HepG2 (cell line): Measurements from ENCODE around the gene LENEP. TPM values are rescaled to one million over a fixed set of nuclear protein-coding genes. Genes with fewer than 3 reads are reported as not detected.

Experiments
- BRD4 ChIP-seq: sonication (generic); formaldehyde crosslinking; IDR thresholded peaks from 2 replicates; pipeline ENCODE4 v1.4.0; 2020; ENCODE audit warnings: missing genetic modification reagents
- CAMTA2 ChIP-seq: sonication (generic); formaldehyde crosslinking; IDR thresholded peaks from 2 replicates; pipeline ENCODE4 v1.4.0; 2020; ENCODE audit warnings: mild to moderate bottlenecking, missing genetic modification reagents, borderline replicate concordance
- EHMT2 ChIP-seq: fragments of 200-600 bp; sonication (generic); IDR thresholded peaks from 2 replicates; pipeline ENCODE4 v1.7.0; 2017; ENCODE audit warnings: antibody characterized with exemption, low read depth, low read length, borderline replicate concordance
- FOSL1 ChIP-seq: sonication (generic); formaldehyde crosslinking; IDR thresholded peaks from 2 replicates; pipeline ENCODE4 v1.9.0; 2021; ENCODE audit warnings: missing genetic modification reagents, borderline replicate concordance
- MAF1 ChIP-seq: sonication (generic); formaldehyde crosslinking; IDR thresholded peaks from 2 replicates; pipeline ENCODE4 v1.5.0; 2020; ENCODE audit warnings: missing genetic modification reagents, borderline replicate concordance
- MAFG ChIP-seq: sonication (generic); formaldehyde crosslinking; IDR thresholded peaks from 2 replicates; pipeline ENCODE4 v1.5.1; 2020; ENCODE audit warnings: mild to moderate bottlenecking, missing genetic modification reagents
- MYC ChIP-seq: sonication (generic); formaldehyde crosslinking; IDR thresholded peaks from 2 replicates; pipeline ENCODE4 v1.9.0; 2021; ENCODE audit warnings: missing genetic modification reagents, borderline replicate concordance
- MYNN ChIP-seq: sonication (generic); formaldehyde crosslinking; IDR thresholded peaks from 2 replicates; pipeline ENCODE4 v1.4.0; 2020; ENCODE audit warnings: mild to moderate bottlenecking, low read depth, missing genetic modification reagents
- NFRKB ChIP-seq: fragments of 450-650 bp; IDR thresholded peaks from 2 replicates; pipeline ENCODE4 v1.6.1; 2017
- NPAS2 ChIP-seq: sonication (generic); formaldehyde crosslinking; IDR thresholded peaks from 2 replicates; pipeline ENCODE4 v1.8.0; 2022; ENCODE audit warnings: mild to moderate bottlenecking, missing genetic modification reagents, borderline replicate concordance
- NR2F6 ChIP-seq, 2 experiments: IDR thresholded peaks; 2 replicates each; pipeline ENCODE4 v1.6.1; 2016; ENCODE audit warnings: antibody characterized with exemption in 1 of 2, mild to moderate bottlenecking in 1 of 2
- PITX1 ChIP-seq: sonication (generic); formaldehyde crosslinking; IDR thresholded peaks from 2 replicates; pipeline ENCODE4 v1.5.1; 2020; ENCODE audit warnings: mild to moderate bottlenecking, missing genetic modification reagents
- SKI ChIP-seq: fragments of 450-650 bp; IDR thresholded peaks from one replicate; pipeline ENCODE4 v1.6.1; 2018; ENCODE audit warnings: mild to moderate bottlenecking; ENCODE audit not compliant: partially characterized antibody
- TGIF2 ChIP-seq: IDR thresholded peaks from 2 replicates; pipeline ENCODE4 v1.6.1; 2016; ENCODE audit warnings: control low read depth, missing compliant biosample characterization
- ZNF33A ChIP-seq: sonication (generic); formaldehyde crosslinking; IDR thresholded peaks from 2 replicates; pipeline ENCODE4 v1.5.1; 2020; ENCODE audit warnings: missing genetic modification reagents, mild to moderate bottlenecking, moderate library complexity, borderline replicate concordance
- ZNF558 ChIP-seq: sonication (generic); formaldehyde crosslinking; IDR thresholded peaks from 2 replicates; pipeline ENCODE4 v1.9.0; 2022; ENCODE audit warnings: mild to moderate bottlenecking, missing genetic modification reagents, borderline replicate concordance
- ZNF577 ChIP-seq: sonication (generic); formaldehyde crosslinking; IDR thresholded peaks from 2 replicates; pipeline ENCODE4 v1.4.0; 2020; ENCODE audit warnings: mild to moderate bottlenecking, low read depth, missing genetic modification reagents, borderline replicate concordance
- ZNF709 ChIP-seq: sonication (generic); formaldehyde crosslinking; IDR thresholded peaks from 2 replicates; pipeline ENCODE4 v1.5.0; 2020; ENCODE audit warnings: mild to moderate bottlenecking, missing genetic modification reagents
- ZNF746 ChIP-seq: sonication (generic); formaldehyde crosslinking; IDR thresholded peaks from 2 replicates; pipeline ENCODE4 v1.8.0; 2022; ENCODE audit warnings: mild to moderate bottlenecking, missing genetic modification reagents
- polyA plus RNA-seq, 8 experiments: library from polyadenylated mRNA; depleted of rRNA in 3 of 8; stranded (reverse) in 7 of 8; unstranded in 1 of 8; fragments of >200 nt; fragmentation: Illumina TruSeq in 4 of 8; extraction: Trizol in 4 of 8; gene quantifications; 2 replicates each; pipeline versions ENCODE4 v1.2.1 to v1.2.3, GENCODE V29; 2011 to 2016; ENCODE audit warnings: low read depth in 4 of 8, missing spikeins in 1 of 8, mixed read lengths in 1 of 8; ENCODE audit not compliant: insufficient read depth in 1 of 8
- total RNA-seq, 5 experiments: library from RNA; depleted of rRNA; stranded (reverse); fragments of >200 nt; fragmentation: Illumina TruSeq; extraction: Trizol; gene quantifications; 2 replicates each; pipeline ENCODE4 v1.2.3, GENCODE V29; 2016; ENCODE audit warnings: low read depth in 1 of 5
- TF ChIP-seq, protein P1 (sequence below): sonication (generic); formaldehyde crosslinking; IDR thresholded peaks from 2 replicates; pipeline ENCODE4 v1.4.0; 2020; ENCODE audit warnings: missing genetic modification reagents
- TF ChIP-seq, protein P2 (sequence below): sonication (generic); formaldehyde crosslinking; conservative IDR thresholded peaks from 2 replicates; pipeline ENCODE4 v1.4.0; 2020; ENCODE audit warnings: missing genetic modification reagents
- TF ChIP-seq, protein P3 (sequence below): sonication (generic); formaldehyde crosslinking; conservative IDR thresholded peaks from 2 replicates; pipeline ENCODE4 v1.4.0; 2020; ENCODE audit warnings: missing genetic modification reagents
- TF ChIP-seq, protein P4 (sequence below): IDR thresholded peaks from 2 replicates; pipeline ENCODE4 v1.6.1; 2012; ENCODE audit warnings: inconsistent platforms
- TF ChIP-seq, protein P5 (sequence below): IDR thresholded peaks from 2 replicates; pipeline ENCODE4 v1.6.1; 2016

LENEP gene
- total and polyA plus RNA-seq, 2 of the 13 experiments (the other 11 are each of a cell fraction or from before 2014, with no cell fraction given), result 0.29 TPM; not detected in 1

DNA sequence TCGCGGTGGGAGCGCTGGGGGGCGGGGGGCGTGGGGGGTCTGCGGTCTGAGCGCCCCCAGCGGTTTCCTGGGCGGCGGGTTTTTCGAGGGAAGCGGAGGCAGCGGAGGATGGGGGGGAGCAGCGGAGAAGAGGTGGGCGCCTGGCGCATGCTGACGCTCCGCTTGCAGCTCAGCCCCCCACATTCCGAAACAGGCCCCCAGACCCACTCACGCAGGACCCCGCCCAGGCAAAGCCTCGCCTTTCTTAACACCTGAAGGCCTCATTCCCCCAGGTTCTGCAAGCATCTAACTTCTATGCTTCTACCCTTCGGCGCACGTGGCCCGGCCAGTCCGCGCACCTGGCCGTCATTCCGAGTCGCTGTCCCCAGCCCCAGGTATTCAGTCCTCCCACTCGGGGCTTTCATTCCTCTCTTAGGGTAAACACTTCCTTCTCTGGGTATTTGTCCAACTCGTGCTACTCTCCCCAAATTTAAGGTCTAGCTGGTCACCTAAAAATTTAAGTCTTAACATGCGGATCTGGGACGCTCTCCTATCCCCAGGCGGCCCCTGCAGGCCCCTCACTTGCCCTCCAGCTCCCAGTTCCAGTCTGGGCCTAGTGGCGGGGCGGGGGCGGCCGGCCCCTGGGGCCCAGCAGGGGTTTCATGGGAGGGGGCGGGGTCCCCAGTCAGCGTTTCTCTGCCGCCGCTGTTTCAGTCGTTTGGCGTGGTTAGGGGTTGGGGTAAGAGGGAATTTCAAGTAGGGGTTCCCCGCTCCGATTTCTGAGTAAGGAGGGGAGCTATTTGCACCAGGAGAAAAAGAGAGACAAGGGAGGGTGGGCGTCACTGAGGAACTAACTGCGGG, 6.4 kb downstream of the LENEP start (continued):
- TF ChIP-seq MYC (CRISPR knock-in tag) (peak; percentile 85), ZNF558 (CRISPR knock-in tag) (no peak), PITX1 (CRISPR knock-in tag) (no peak), BRD4 (CRISPR knock-in tag) (no peak), MAFG (CRISPR knock-in tag) (no peak), MYNN (CRISPR knock-in tag) (no peak), ZNF577 (CRISPR knock-in tag) (no peak), CAMTA2 (CRISPR knock-in tag) (no peak), SKI (no peak), NFRKB (no peak), NR2F6 (IDR thresholded peaks at IDR 0.05) (peak; percentile 28; the same call in 1 of the 2 replicates), NR2F6 (CRISPR knock-in tag; IDR thresholded peaks at IDR 0.05) (0 out of 2 replicates have a peak, but pooled peaks have one; percentile 6), ZNF709 (CRISPR knock-in tag) (peak; percentile 28; the same call in 1 of the 2 replicates), NPAS2 (CRISPR knock-in tag) (no peak), EHMT2 (no peak), MAF1 (CRISPR knock-in tag) (no peak), ZNF33A (CRISPR knock-in tag) (no peak), FOSL1 (CRISPR knock-in tag) (no peak), ZNF746 (CRISPR knock-in tag) (no peak), TGIF2 (CRISPR knock-in tag) (no peak)
- TF ChIP-seq, protein P1, sequence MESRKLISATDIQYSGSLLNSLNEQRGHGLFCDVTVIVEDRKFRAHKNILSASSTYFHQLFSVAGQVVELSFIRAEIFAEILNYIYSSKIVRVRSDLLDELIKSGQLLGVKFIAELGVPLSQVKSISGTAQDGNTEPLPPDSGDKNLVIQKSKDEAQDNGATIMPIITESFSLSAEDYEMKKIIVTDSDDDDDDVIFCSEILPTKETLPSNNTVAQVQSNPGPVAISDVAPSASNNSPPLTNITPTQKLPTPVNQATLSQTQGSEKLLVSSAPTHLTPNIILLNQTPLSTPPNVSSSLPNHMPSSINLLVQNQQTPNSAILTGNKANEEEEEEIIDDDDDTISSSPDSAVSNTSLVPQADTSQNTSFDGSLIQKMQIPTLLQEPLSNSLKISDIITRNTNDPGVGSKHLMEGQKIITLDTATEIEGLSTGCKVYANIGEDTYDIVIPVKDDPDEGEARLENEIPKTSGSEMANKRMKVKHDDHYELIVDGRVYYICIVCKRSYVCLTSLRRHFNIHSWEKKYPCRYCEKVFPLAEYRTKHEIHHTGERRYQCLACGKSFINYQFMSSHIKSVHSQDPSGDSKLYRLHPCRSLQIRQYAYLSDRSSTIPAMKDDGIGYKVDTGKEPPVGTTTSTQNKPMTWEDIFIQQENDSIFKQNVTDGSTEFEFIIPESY (CRISPR knock-in tag), result peak; percentile 49
- TF ChIP-seq, protein P2, sequence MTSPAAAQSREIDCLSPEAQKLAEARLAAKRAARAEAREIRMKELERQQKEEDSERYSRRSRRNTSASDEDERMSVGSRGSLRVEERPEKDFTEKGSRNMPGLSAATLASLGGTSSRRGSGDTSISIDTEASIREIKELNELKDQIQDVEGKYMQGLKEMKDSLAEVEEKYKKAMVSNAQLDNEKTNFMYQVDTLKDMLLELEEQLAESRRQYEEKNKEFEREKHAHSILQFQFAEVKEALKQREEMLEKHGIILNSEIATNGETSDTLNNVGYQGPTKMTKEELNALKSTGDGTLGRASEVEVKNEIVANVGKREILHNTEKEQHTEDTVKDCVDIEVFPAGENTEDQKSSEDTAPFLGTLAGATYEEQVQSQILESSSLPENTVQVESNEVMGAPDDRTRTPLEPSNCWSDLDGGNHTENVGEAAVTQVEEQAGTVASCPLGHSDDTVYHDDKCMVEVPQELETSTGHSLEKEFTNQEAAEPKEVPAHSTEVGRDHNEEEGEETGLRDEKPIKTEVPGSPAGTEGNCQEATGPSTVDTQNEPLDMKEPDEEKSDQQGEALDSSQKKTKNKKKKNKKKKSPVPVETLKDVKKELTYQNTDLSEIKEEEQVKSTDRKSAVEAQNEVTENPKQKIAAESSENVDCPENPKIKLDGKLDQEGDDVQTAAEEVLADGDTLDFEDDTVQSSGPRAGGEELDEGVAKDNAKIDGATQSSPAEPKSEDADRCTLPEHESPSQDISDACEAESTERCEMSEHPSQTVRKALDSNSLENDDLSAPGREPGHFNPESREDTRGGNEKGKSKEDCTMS, result no peak
- TF ChIP-seq, protein P3, sequence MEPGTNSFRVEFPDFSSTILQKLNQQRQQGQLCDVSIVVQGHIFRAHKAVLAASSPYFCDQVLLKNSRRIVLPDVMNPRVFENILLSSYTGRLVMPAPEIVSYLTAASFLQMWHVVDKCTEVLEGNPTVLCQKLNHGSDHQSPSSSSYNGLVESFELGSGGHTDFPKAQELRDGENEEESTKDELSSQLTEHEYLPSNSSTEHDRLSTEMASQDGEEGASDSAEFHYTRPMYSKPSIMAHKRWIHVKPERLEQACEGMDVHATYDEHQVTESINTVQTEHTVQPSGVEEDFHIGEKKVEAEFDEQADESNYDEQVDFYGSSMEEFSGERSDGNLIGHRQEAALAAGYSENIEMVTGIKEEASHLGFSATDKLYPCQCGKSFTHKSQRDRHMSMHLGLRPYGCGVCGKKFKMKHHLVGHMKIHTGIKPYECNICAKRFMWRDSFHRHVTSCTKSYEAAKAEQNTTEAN (CRISPR knock-in tag), result no peak
- TF ChIP-seq, protein P4, sequence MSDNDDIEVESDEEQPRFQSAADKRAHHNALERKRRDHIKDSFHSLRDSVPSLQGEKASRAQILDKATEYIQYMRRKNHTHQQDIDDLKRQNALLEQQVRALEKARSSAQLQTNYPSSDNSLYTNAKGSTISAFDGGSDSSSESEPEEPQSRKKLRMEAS, result peak; percentile 83
- TF ChIP-seq, protein P5, sequence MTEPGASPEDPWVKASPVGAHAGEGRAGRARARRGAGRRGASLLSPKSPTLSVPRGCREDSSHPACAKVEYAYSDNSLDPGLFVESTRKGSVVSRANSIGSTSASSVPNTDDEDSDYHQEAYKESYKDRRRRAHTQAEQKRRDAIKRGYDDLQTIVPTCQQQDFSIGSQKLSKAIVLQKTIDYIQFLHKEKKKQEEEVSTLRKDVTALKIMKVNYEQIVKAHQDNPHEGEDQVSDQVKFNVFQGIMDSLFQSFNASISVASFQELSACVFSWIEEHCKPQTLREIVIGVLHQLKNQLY, result no peak
